Measurements from ENCODE around the gene CCR8.

GRCh38 chr3:39295184-39295775 is 34.2 kb upstream of the CCR8 start:
- TF ChIP-seq POLR2A (IDR thresholded peaks at IDR 0.05) = no peak
- TF ChIP-seq CTCF (IDR thresholded peaks at IDR 0.05) = no peak
- TF ChIP-seq EP300 (IDR thresholded peaks at IDR 0.05) = no peak
- no peak for TF ChIP-seq POLR2AphosphoS5 (IDR thresholded peaks at IDR 0.05)
